IMR-90 (cell line): Measurements from ENCODE around the gene PABPC1L. TPM values are rescaled to one million over a fixed set of nuclear protein-coding genes. Genes with fewer than 3 reads are reported as not detected.

Source experiments
- ATAC-seq: fragments of 200-7000 bp; cut with Tn5 transposase; 2 replicates; pipeline ENCODE4 v1.9.1; 2020; ENCODE audit warnings: low read depth, mild to moderate bottlenecking, moderate library complexity
- BruUV-seq: library from RNA; stranded (reverse); fragments of 400-500 nt; replicated peaks from 2 replicates; lab custom pipeline; 2021; lab: Mats Ljungman, UMichigan
- CTCF ChIA-PET: fragments of 300-600 bp; formaldehyde crosslinking; extraction: SDS; loops from one replicate; lab custom pipeline; 2021; ENCODE audit warnings: antibody characterized with exemption; lab: Yijun Ruan, JAX
- POLR2A ChIA-PET: fragments of 300-600 bp; sonication (Branson Sonifier 250); formaldehyde crosslinking; loops from one replicate; lab custom pipeline; 2022; ENCODE audit warnings: antibody characterized with exemption; ENCODE audit not compliant: unreplicated experiment; lab: Charles Lee
- DNase-seq: peaks from one replicate; pipeline ENCODE4 v3.0.0; 2013
- H2AFZ ChIP-seq: replicated peaks from 2 replicates; pipeline ENCODE3; 2013; ENCODE audit warnings: low read length, mild to moderate bottlenecking; ENCODE audit not compliant: poor library complexity
- H2AK5ac ChIP-seq: 2 replicates; pipeline ENCODE4 v1.6.1; 2013; ENCODE audit warnings: low read depth, low read length, inconsistent platforms
- H2AK9ac ChIP-seq: replicated peaks from 2 replicates; pipeline ENCODE3; 2013; ENCODE audit warnings: mild to moderate bottlenecking, low read depth, low read length, moderate library complexity; ENCODE audit not compliant: poor library complexity
- H2BK120ac ChIP-seq: 2 replicates; pipeline ENCODE4 v1.6.1; 2013; ENCODE audit warnings: low read depth, low read length, inconsistent platforms
- H2BK15ac ChIP-seq: 3 replicates; pipeline ENCODE4 v1.6.1; 2013; ENCODE audit warnings: low read depth, low read length, inconsistent platforms
- H2BK20ac ChIP-seq: 2 replicates; pipeline ENCODE4 v1.6.1; 2013; ENCODE audit warnings: low read depth, mild to moderate bottlenecking, inconsistent platforms, low read length, moderate library complexity
- H2BK5ac ChIP-seq: 2 replicates; pipeline ENCODE4 v1.6.1; 2013; ENCODE audit warnings: mild to moderate bottlenecking, low read depth, low read length, inconsistent platforms; ENCODE audit not compliant: poor library complexity, severe bottlenecking
- H3K14ac ChIP-seq: replicated peaks from 2 replicates; pipeline ENCODE4 v1.6.1; 2013; ENCODE audit warnings: low read depth, low read length, inconsistent platforms
- H3K18ac ChIP-seq: 2 replicates; pipeline ENCODE4 v1.6.1; 2013; ENCODE audit warnings: low read depth, low read length, control low read depth
- H3K23ac ChIP-seq: 2 replicates; pipeline ENCODE4 v1.6.1; 2013; ENCODE audit warnings: low read depth, low read length, inconsistent platforms
- H3K27ac ChIP-seq: 2 replicates; pipeline ENCODE4 v1.5.1; 2013; ENCODE audit warnings: mild to moderate bottlenecking, control low read depth, low read length; ENCODE audit not compliant: insufficient read depth
- H3K27me3 ChIP-seq: 2 replicates; pipeline ENCODE4 v1.6.1; 2013; ENCODE audit warnings: low read length; ENCODE audit not compliant: control insufficient read depth, insufficient read depth
- H3K36me3 ChIP-seq: 2 replicates; pipeline ENCODE4 v1.6.1; 2013; ENCODE audit warnings: low read length, mixed read lengths; ENCODE audit not compliant: control insufficient read depth, insufficient read depth
- H3K4ac ChIP-seq: 2 replicates; pipeline ENCODE4 v1.6.1; 2013; ENCODE audit warnings: low read depth, low read length, inconsistent platforms
- H3K4me1 ChIP-seq: 2 replicates; pipeline ENCODE4 v1.6.1; 2013; ENCODE audit warnings: low read length, mixed read lengths; ENCODE audit not compliant: control insufficient read depth, insufficient read depth
- H3K4me2 ChIP-seq: 2 replicates; pipeline ENCODE4 v1.6.1; 2013; ENCODE audit warnings: low read depth, mild to moderate bottlenecking, control low read depth, low read length, moderate library complexity
- H3K4me3 ChIP-seq: 2 replicates; pipeline ENCODE4 v1.5.1; 2013; ENCODE audit warnings: low read depth, mild to moderate bottlenecking, control low read depth, low read length, moderate library complexity; ENCODE audit not compliant: insufficient read depth
- H3K56ac ChIP-seq: 2 replicates; pipeline ENCODE4 v1.6.1; 2013; ENCODE audit warnings: low read length, inconsistent platforms; ENCODE audit not compliant: insufficient read depth; ENCODE audit errors: extremely low read depth
- H3K79me1 ChIP-seq, 2 experiments: 2 replicates each; pipeline ENCODE4 v1.6.1; 2013; ENCODE audit warnings: low read length in 2 of 2, inconsistent platforms in 1 of 2, low read depth in 1 of 2
- H3K9ac ChIP-seq: 2 replicates; pipeline ENCODE4 v1.6.1; 2013; ENCODE audit warnings: low read depth, low read length, control low read depth
- H3K9me1 ChIP-seq: 2 replicates; pipeline ENCODE4 v1.6.1; 2013; ENCODE audit warnings: low read length, inconsistent platforms; ENCODE audit not compliant: insufficient read depth
- H3K9me3 ChIP-seq: 2 replicates; pipeline ENCODE4 v1.6.1; 2013; ENCODE audit warnings: low read length; ENCODE audit not compliant: control insufficient read depth, insufficient read depth
- H4K20me1 ChIP-seq: 2 replicates; pipeline ENCODE4 v1.6.1; 2013; ENCODE audit warnings: low read length, inconsistent platforms; ENCODE audit not compliant: insufficient read depth
- H4K5ac ChIP-seq: 2 replicates; pipeline ENCODE4 v1.6.1; 2013; ENCODE audit warnings: mild to moderate bottlenecking, low read depth, low read length, control low read depth
- H4K8ac ChIP-seq, 2 experiments: 2 replicates each; pipeline ENCODE4 v1.6.1; 2013; ENCODE audit warnings: low read depth in 2 of 2, low read length in 2 of 2, control low read depth in 1 of 2, inconsistent platforms in 1 of 2
- H4K91ac ChIP-seq: 2 replicates; pipeline ENCODE4 v1.6.1; 2013; ENCODE audit warnings: low read depth, low read length, inconsistent platforms; ENCODE audit not compliant: insufficient read depth
- BHLHE40 ChIP-seq: fragments of 150-350 bp; IDR thresholded peaks from 2 replicates; pipeline ENCODE4 v1.6.1; 2016; ENCODE audit warnings: mild to moderate bottlenecking, low read depth, low read length
- CEBPB ChIP-seq: IDR thresholded peaks from 2 replicates; pipeline ENCODE4 v1.6.1; 2012; ENCODE audit warnings: low read depth, low read length, improper control_type of control experiment
- CHD1 ChIP-seq: IDR thresholded peaks from 2 replicates; pipeline ENCODE4 v1.6.1; 2012; ENCODE audit warnings: low read depth, low read length, improper control_type of control experiment
- FOS ChIP-seq: fragments of 150-350 bp; IDR thresholded peaks from 2 replicates; pipeline ENCODE4 v1.6.1; 2016; ENCODE audit warnings: low read depth, low read length
- MAFK ChIP-seq: IDR thresholded peaks from 2 replicates; pipeline ENCODE4 v1.6.1; 2012; ENCODE audit warnings: low read depth, low read length, improper control_type of control experiment
- MAZ ChIP-seq: IDR thresholded peaks from 2 replicates; pipeline ENCODE4 v1.6.1; 2012; ENCODE audit warnings: low read depth, mild to moderate bottlenecking, low read length, improper control_type of control experiment, moderate library complexity, borderline replicate concordance
- MXI1 ChIP-seq: IDR thresholded peaks from 2 replicates; pipeline ENCODE4 v1.6.1; 2012; ENCODE audit warnings: low read depth, mild to moderate bottlenecking, low read length, moderate library complexity, borderline replicate concordance
- NFE2L2 ChIP-seq: fragments of 150-350 bp; IDR thresholded peaks from 2 replicates; pipeline ENCODE4 v1.6.1; 2016; ENCODE audit warnings: low read depth, mild to moderate bottlenecking, low read length
- POLR2A ChIP-seq: IDR thresholded peaks from 2 replicates; pipeline ENCODE4 v1.6.1; 2012; ENCODE audit warnings: mild to moderate bottlenecking, low read depth, low read length
- RAD21 ChIP-seq: IDR thresholded peaks from 2 replicates; pipeline ENCODE4 v1.6.1; 2012; ENCODE audit warnings: low read length, improper control_type of control experiment
- RCOR1 ChIP-seq: IDR thresholded peaks from 2 replicates; pipeline ENCODE4 v1.6.1; 2012; ENCODE audit warnings: mild to moderate bottlenecking, low read length, improper control_type of control experiment; ENCODE audit not compliant: insufficient replicate concordance
- RFX5 ChIP-seq: IDR thresholded peaks from 2 replicates; pipeline ENCODE4 v1.8.0; 2012; ENCODE audit warnings: low read depth, mild to moderate bottlenecking, low read length, moderate library complexity
- SMC3 ChIP-seq: fragments of 150-350 bp; IDR thresholded peaks from 2 replicates; pipeline ENCODE4 v1.6.1; 2016; ENCODE audit warnings: low read depth, mild to moderate bottlenecking, antibody characterized with exemption, low read length, moderate library complexity
- WGBS, 2 experiments: methylation state at CpG; one replicate each; pipeline versions ENCODE4 v1.1.5 to v1.1.7; 2013; ENCODE audit warnings: missing lambda C conversion rate in 2 of 2; ENCODE audit not compliant: insufficient read length in 1 of 2; ENCODE audit errors: extremely low coverage in 2 of 2; 5-methylcytosine and 5-hydroxymethylcytosine counted together
- dilution Hi-C: fragments of 300-500 bp; cut with HindIII; formaldehyde crosslinking; loops from one replicate; pipeline ENCODE4 v1.14.3; 2018; ENCODE audit warnings: low sequenced_read_pairs; ENCODE audit not compliant: unreplicated experiment
- in situ Hi-C: fragments of 300-500 bp; cut with MboI; formaldehyde crosslinking; loops from 3 replicates; pipeline ENCODE4 v1.14.3; 2019; ENCODE audit warnings: low sequenced_read_pairs, inconsistent platforms, mixed read lengths
- intact Hi-C: fragments of 100-400 bp; cut with micrococcal nuclease; formaldehyde crosslinking; loops from 2 replicates; pipeline ENCODE4 v1.10.0; 2022
- polyA plus RNA-seq, 3 experiments: library from polyadenylated mRNA; depleted of rRNA; stranded (reverse); fragments of >200 nt; gene quantifications; 2 replicates each; pipeline ENCODE4 v1.2.3, GENCODE V29; 2012; ENCODE audit warnings: low replicate concordance in 1 of 3
- total RNA-seq: library from RNA; depleted of rRNA; stranded (reverse); fragments of >200 nt; gene quantifications from 2 replicates; pipeline ENCODE4 v1.2.3, GENCODE V29; 2012
- TF ChIP-seq, protein P1 (sequence below): conservative IDR thresholded peaks from 2 replicates; pipeline ENCODE4 v1.5.1; 2012; ENCODE audit warnings: mild to moderate bottlenecking, low read depth, low read length, improper control_type of control experiment
- TF ChIP-seq, protein P2 (sequence below): fragments of 150-350 bp; IDR thresholded peaks from 2 replicates; pipeline ENCODE4 v1.6.1; 2017; ENCODE audit warnings: mild to moderate bottlenecking, antibody characterized with exemption, low read length, low read depth
- TF ChIP-seq, protein P3 (sequence below): fragments of 150-350 bp; IDR thresholded peaks from 2 replicates; pipeline ENCODE4 v1.6.1; 2016; ENCODE audit warnings: low read depth, mild to moderate bottlenecking, low read length, moderate library complexity, borderline replicate concordance

PABPC1L gene
- total and polyA plus RNA-seq, 2 of the 4 experiments (the other 2 are of a cell fraction): 6.1 to 82.4 TPM

DNA sequence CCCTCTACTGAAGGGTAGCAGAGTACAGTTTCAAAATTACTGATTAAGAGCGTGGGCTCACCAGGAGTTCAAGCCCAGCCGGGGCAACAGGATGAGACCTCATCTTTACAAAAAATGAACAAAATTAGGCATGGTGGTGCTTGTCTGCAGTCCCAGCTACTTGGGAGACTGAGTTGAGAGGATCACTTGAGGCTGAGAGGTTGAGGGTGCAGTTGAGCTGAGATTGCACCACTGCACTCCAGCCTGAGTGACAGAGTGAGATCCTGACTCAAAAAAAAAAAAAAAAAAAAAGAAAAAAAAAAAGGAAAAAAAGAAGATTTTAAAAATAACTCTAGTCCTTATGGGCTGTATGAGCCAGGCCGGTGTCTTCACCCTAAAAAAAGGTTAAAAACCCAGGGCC lies 18.7 kb downstream of the PABPC1L start:
- CTCF ChIA-PET: no interaction called here
- no peak overlapping the region for H2BK5ac ChIP-seq
- no CpG with 5 or more reads among the region's 3 CpGs for WGBS, 2 experiments

More for the DNA sequence above, 18.7 kb downstream of the PABPC1L start:
- POLR2A ChIA-PET: no interaction called here
- Histone ChIP-seq H3K27ac (no peak overlapping the region), H3K9ac (no peak overlapping the region), H3K9me1 (peaks cover 6% of the 10 kb centered on the region; the same call in 1 of the 2 replicates), H4K20me1 (no peaks in the 10 kb centered on the region), H2AK5ac (no peak overlapping the region), H2BK15ac (no peak overlapping the region), H2BK120ac (no peak overlapping the region), H3K4me1 (no peaks in the 10 kb centered on the region), H3K14ac (no peak overlapping the region), H3K56ac (no peak overlapping the region), H3K18ac (no peak overlapping the region), H3K79me1 (no peaks in the 10 kb centered on the region), H2AK9ac (no peak overlapping the region), H3K27me3 (no peaks in the 10 kb centered on the region), H3K4me2 (no peak overlapping the region), H4K91ac (no peak overlapping the region), H3K4ac (no peak overlapping the region), H3K36me3 (peaks cover 34% of the 10 kb centered on the region), H2BK20ac (no peak overlapping the region), H3K9me3 (no peaks in the 10 kb centered on the region), H4K5ac (no peak overlapping the region), H2AFZ (no peak overlapping the region), H4K8ac (no peak overlapping the region), H3K4me3 (no peak overlapping the region), H3K23ac (no peak overlapping the region)
- no TSS peak for BruUV-seq
- TF ChIP-seq NFE2L2 (no peak), MAZ (no peak), MAFK (no peak), RFX5 (no peak), BHLHE40 (no peak), MXI1 (no peak), CEBPB (no peak), FOS (no peak), POLR2A (no peak), RAD21 (no peak), SMC3 (no peak), RCOR1 (no peak), CHD1 (no peak)
- TF ChIP-seq, protein P1, sequence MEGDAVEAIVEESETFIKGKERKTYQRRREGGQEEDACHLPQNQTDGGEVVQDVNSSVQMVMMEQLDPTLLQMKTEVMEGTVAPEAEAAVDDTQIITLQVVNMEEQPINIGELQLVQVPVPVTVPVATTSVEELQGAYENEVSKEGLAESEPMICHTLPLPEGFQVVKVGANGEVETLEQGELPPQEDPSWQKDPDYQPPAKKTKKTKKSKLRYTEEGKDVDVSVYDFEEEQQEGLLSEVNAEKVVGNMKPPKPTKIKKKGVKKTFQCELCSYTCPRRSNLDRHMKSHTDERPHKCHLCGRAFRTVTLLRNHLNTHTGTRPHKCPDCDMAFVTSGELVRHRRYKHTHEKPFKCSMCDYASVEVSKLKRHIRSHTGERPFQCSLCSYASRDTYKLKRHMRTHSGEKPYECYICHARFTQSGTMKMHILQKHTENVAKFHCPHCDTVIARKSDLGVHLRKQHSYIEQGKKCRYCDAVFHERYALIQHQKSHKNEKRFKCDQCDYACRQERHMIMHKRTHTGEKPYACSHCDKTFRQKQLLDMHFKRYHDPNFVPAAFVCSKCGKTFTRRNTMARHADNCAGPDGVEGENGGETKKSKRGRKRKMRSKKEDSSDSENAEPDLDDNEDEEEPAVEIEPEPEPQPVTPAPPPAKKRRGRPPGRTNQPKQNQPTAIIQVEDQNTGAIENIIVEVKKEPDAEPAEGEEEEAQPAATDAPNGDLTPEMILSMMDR: no peak
- TF ChIP-seq, protein P2, sequence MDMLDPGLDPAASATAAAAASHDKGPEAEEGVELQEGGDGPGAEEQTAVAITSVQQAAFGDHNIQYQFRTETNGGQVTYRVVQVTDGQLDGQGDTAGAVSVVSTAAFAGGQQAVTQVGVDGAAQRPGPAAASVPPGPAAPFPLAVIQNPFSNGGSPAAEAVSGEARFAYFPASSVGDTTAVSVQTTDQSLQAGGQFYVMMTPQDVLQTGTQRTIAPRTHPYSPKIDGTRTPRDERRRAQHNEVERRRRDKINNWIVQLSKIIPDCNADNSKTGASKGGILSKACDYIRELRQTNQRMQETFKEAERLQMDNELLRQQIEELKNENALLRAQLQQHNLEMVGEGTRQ: no peak
- TF ChIP-seq, protein P3, sequence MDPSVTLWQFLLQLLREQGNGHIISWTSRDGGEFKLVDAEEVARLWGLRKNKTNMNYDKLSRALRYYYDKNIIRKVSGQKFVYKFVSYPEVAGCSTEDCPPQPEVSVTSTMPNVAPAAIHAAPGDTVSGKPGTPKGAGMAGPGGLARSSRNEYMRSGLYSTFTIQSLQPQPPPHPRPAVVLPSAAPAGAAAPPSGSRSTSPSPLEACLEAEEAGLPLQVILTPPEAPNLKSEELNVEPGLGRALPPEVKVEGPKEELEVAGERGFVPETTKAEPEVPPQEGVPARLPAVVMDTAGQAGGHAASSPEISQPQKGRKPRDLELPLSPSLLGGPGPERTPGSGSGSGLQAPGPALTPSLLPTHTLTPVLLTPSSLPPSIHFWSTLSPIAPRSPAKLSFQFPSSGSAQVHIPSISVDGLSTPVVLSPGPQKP: no peak
- no peak for DNase-seq
- ATAC-seq: no peak
- in situ Hi-C loops: no loop called here
- dilution Hi-C loops: no loop called here
- intact Hi-C loops: no loop called here
